Mucosa of descending colon (tissue), 3 donors: Measurements from ENCODE around the gene TMEM201. TPM values are rescaled to one million over a fixed set of nuclear protein-coding genes. Genes with fewer than 3 reads are reported as not detected.

Source experiments
- ATAC-seq: fragments of 200-7000 bp; cut with Tn5 transposase; one replicate; pipeline ENCODE4 v1.9.1; 2020; ENCODE audit warnings: mild to moderate bottlenecking, moderate library complexity
- DNase-seq, 3 donors: peaks; one replicate each; pipeline ENCODE4 v3.0.0-alpha.2; 2020
- H3K36me3 ChIP-seq: fragments of 200-600 bp; one replicate; pipeline ENCODE4 v1.8.0; 2021; ENCODE audit warnings: low read depth, mild to moderate bottlenecking
- H3K4me1 ChIP-seq: fragments of 200-600 bp; one replicate; pipeline ENCODE4 v1.8.0; 2021; ENCODE audit warnings: low read depth, mild to moderate bottlenecking
- H3K4me3 ChIP-seq: fragments of 200-600 bp; one replicate; pipeline ENCODE4 v1.8.0; 2021; ENCODE audit warnings: mild to moderate bottlenecking
- H3K9me3 ChIP-seq: fragments of 200-600 bp; one replicate; pipeline ENCODE4 v1.8.0; 2021; ENCODE audit warnings: mild to moderate bottlenecking
- intact Hi-C, 2 donors: fragments of 100-400 bp; cut with DNase I in 1 of 2; cut with micrococcal nuclease in 1 of 2; formaldehyde crosslinking; loops; one replicate each; pipeline versions ENCODE4 v1.11.0 to v1.11.1; 2022; cut with DNase I, micrococcal nuclease
- total RNA-seq, 3 donors: library from RNA; stranded (reverse); fragmentation: NEBNext Ultra II Directional in 2 of 3; extraction: Animal tissue kit (Norgen Biotek cat#: 25700) in 2 of 3; gene quantifications; one replicate each; pipeline versions ENCODE4 v1.2.1 to v1.2.4, GENCODE V29; 2021 to 2023
- TF ChIP-seq, protein P1 (sequence below): fragments of 200-600 bp; IDR thresholded peaks from one replicate; pipeline ENCODE4 v1.8.0; 2022; ENCODE audit warnings: antibody characterized with exemption, mild to moderate bottlenecking
- donor health status: DM: no; HTN: no; CAD: no; lungs with moderate emphysema.
- donor health status: DM: no; HTN: no; CAD: no.
- donor health status: DM: no; HTN: yes; CAD: no.

The TMEM201 gene
- total RNA-seq, 3 donors from 2014 or later, result 8.1 to 12.1 (median 8.4) TPM

DNA sequence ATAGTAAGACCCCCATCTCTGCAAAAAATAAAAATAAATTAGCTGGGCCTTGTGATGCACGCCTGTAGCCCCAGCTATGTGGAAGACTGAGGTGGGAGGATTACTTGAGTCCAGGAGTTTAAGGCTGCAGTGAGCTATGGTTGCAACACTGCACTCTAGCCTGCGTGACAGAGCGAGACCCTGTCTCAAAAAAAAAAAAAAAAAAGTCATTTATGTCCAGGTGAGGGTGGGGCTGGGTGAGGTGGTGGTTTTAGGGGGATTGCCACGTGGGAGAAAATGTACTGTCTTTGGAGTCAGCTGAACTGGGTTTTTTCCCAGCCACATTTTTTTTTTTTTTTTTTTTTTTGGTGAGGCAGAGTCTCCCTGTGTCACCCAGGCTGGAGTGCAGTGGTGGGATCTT lies 69.5 kb downstream of the TMEM201 start:
- H3K9me3 ChIP-seq, result no peaks in the 10 kb centered on the region
- no peaks in the 10 kb centered on the region for H3K36me3 ChIP-seq
- H3K4me1 ChIP-seq, result no peaks in the 10 kb centered on the region
- intact Hi-C loops, result no loop called here
- H3K4me3 ChIP-seq, result no peak overlapping the region
- no peak for ATAC-seq
- no peak for DNase-seq
- TF ChIP-seq, protein P1, sequence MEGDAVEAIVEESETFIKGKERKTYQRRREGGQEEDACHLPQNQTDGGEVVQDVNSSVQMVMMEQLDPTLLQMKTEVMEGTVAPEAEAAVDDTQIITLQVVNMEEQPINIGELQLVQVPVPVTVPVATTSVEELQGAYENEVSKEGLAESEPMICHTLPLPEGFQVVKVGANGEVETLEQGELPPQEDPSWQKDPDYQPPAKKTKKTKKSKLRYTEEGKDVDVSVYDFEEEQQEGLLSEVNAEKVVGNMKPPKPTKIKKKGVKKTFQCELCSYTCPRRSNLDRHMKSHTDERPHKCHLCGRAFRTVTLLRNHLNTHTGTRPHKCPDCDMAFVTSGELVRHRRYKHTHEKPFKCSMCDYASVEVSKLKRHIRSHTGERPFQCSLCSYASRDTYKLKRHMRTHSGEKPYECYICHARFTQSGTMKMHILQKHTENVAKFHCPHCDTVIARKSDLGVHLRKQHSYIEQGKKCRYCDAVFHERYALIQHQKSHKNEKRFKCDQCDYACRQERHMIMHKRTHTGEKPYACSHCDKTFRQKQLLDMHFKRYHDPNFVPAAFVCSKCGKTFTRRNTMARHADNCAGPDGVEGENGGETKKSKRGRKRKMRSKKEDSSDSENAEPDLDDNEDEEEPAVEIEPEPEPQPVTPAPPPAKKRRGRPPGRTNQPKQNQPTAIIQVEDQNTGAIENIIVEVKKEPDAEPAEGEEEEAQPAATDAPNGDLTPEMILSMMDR, result no peak

DNA sequence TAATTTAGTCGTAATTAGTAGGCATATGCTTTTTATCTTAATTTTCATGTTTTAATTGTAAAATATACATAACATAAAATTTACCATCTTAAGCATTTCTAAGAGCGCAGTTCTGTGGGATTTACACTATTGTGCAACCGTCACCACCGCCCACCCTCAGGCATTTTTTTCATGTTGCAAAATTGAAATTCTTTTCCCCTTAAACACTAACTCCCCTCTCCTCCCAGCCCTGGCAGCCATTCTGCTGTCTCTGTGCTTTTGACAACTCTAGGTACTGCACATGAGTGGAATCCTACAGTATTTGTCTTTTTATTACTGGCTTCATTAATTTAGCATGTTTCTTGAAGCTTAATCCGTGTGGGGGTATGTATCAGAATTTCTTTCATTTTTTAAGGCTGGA lies 70.6 kb downstream of the TMEM201 start:
- no peaks in the 10 kb centered on the region for H3K4me1 ChIP-seq
- H3K9me3 ChIP-seq, result no peaks in the 10 kb centered on the region
- H3K4me3 ChIP-seq, result no peak overlapping the region
- DNase-seq, result no peak
- intact Hi-C loops, result no loop called here
- no peaks in the 10 kb centered on the region for H3K36me3 ChIP-seq
- no peak for ATAC-seq
- TF ChIP-seq, protein P1, result no peak

DNA sequence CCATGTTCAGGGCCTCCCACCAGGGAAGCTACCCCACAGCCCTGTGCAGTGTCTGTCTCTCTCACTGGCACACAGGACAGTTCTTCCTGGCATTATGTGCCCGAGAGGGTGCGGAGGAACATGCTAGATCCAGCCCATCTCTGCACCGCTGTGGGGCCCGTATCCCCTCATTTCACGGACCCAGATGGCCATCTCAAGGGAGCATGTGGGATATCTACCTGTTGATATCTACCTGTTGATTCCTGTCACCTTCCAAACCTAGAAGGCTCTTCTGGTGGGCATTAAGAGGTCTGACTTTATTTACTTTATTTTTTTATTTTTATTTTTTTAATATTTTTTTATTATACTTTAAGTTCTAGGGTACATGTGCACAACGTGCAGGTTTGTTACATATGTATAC lies 74.5 kb downstream of the TMEM201 start:
- ATAC-seq, result no peak
- H3K9me3 ChIP-seq, result no peaks in the 10 kb centered on the region
- TF ChIP-seq, protein P1, result no peak
- DNase-seq, result no peak
- no peak overlapping the region for H3K4me3 ChIP-seq
- H3K4me1 ChIP-seq, result no peaks in the 10 kb centered on the region
- intact Hi-C loops, result no loop called here
- H3K36me3 ChIP-seq, result no peaks in the 10 kb centered on the region

Other genes with a start within 250 kb of the TMEM201 start
- 1 to 10 TPM; 4.8 to 5.9 (median 5.7) TPM for gene SLC25A33, start 49.4 kb upstream of the TMEM201 start, total RNA-seq
- gene PIK3CD, start 62.8 kb downstream of the TMEM201 start, total RNA-seq, result 10 to 100 TPM in 1 of 3 donors, 1 to 10 TPM in 2; 4.6 to 11.7 (median 4.8) TPM
- gene CLSTN1, start 235.1 kb downstream of the TMEM201 start, total RNA-seq, result 100 to 1,000 TPM; 166 to 275 (median 224) TPM